Measurements from ENCODE around the gene UTF1. TPM values are rescaled to one million over a fixed set of nuclear protein-coding genes. Genes with fewer than 3 reads are reported as not detected.
"Not testable (repeated sequence)": the region's sequence is repeated elsewhere in the genome, so short reads cannot be mapped to it uniquely, and the experiment has no call there.

UTF1 gene
- total and polyA plus RNA-seq, 11 donors = not detected

- 89 to 95% (median 90%) methylated on average over 5 to 14 of the region's 14 CpGs for WGBS, 4 donors
- peak overlapping the region in 1 of 12 donors; percentile 12 for H3K27ac ChIP-seq
- intact Hi-C loops (cut with DNase I) = loop anchor here in 2 of 10 donors (2.0 to 5.0 kb wide), 2 partner anchors 45 to 46 kb away; partner anchors contain the start of genes TUBGCP2 (in 2 of the 2) and ZNF511 (in 2 of the 2)
- no peak for TF ChIP-seq CTCF (IDR thresholded peaks at IDR 0.05)
- TF ChIP-seq POLR2A (IDR thresholded peaks at IDR 0.05) = no peak
- ATAC-seq (no peak), DNase-seq (no peak)
- H3K9me3 ChIP-seq = no peaks in the 10 kb centered on the region
- peaks cover 0 to under 1% (median 0%) of the 10 kb centered on the region in 9 donors for H3K36me3 ChIP-seq
- H3K27me3 ChIP-seq = no peaks in the 10 kb centered on the region
- peak overlapping the region in 4 of 12 donors; percentile 71 to 79 (median 77) for H3K4me3 ChIP-seq
- H3K4me1 ChIP-seq = peaks cover 5 to 60% (median 31%) of the 10 kb centered on the region in 12 donors
Observed at GRCh38 chr10:133262696-133263095, 32.7 kb downstream of the UTF1 start.

GRCh38 chr10:133263674-133264073 lies 33.7 kb downstream of the UTF1 start:
- DNase-seq (no peak), ATAC-seq (no peak)
- WGBS, 4 donors = 79 to 88% (median 84%) methylated on average over 7 to 10 of the region's 10 CpGs
- TF ChIP-seq POLR2A (IDR thresholded peaks at IDR 0.05) (no peak), CTCF (IDR thresholded peaks at IDR 0.05) (no peak)
- no peaks in the 10 kb centered on the region for H3K9me3 ChIP-seq
- peaks cover 0 to 5% (median 0%) of the 10 kb centered on the region in 9 donors for H3K36me3 ChIP-seq
- H3K27ac ChIP-seq = peak overlapping the region in 1 of 12 donors; percentile 78
- H3K4me3 ChIP-seq = no peak overlapping the region
- intact Hi-C loops (cut with DNase I) = loop anchor here in 2 of 10 donors (2.0 to 5.0 kb wide), 2 partner anchors 44 to 45 kb away; partner anchors contain the start of genes TUBGCP2 (in 2 of the 2) and ZNF511 (in 2 of the 2)
- no peaks in the 10 kb centered on the region for H3K27me3 ChIP-seq
- H3K4me1 ChIP-seq = peaks cover 5 to 51% (median 24%) of the 10 kb centered on the region in 12 donors

DNA sequence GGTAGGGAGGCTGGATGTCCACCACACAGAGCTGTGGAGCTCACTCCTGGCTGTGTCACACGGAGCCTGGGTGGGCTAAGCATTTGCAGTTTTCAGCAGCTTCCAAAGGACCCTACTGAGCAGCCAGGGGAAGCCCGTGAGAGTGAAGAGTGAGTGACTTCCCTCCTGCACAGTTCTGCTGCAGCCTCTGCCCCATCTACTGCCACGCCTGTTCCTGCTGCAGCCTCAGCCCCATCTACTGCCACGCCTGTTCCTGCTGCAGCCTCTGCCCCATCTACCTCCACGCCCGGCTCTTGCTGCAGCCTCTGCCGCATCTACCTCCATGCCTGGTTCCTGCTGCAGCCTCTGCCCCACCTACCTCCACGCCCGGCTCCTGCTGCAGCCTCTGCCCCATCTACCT lies 34.4 kb downstream of the UTF1 start:
- Histone ChIP-seq H3K4me3 (no peak overlapping the region), H3K9me3 (no peaks in the 10 kb centered on the region), H3K27ac (peak overlapping the region in 1 of 12 donors; percentile 78), H3K4me1 (peaks cover 5 to 43% (median 17%) of the 10 kb centered on the region in 12 donors), H3K27me3 (no peaks in the 10 kb centered on the region), H3K36me3 (peaks cover 0 to 13% (median 0%) of the 10 kb centered on the region in 9 donors)
- WGBS, 4 donors = 70 to 86% (median 74%) methylated on average over 9 of the region's 9 CpGs
- ATAC-seq (no peak), DNase-seq (no peak)
- no peak for TF ChIP-seq CTCF (IDR thresholded peaks at IDR 0.05)
- intact Hi-C loops (cut with DNase I) = loop anchor here in 1 of 10 donors (5.0 kb wide), 1 partner anchor 43 kb away; the partner anchor contains the start of genes TUBGCP2 and ZNF511

DNA sequence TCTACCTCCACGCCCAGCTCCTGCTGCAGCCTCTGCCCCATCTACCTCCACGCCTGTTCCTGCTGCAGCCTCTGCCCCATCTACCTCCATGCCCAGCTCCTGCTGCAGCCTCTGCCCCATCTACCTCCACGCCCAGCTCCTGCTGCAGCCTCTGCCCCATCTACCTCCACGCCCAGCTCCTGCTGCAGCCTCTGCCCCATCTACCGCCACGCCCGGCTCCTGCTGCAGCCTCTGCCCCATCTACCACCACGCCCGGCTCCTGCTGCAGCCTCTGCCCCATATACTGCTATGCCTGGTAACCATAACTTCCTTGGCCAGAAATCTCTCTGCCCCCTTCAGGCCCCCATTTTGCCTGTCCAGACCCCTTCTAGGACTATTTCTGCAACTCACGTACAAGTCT lies 35.0 kb downstream of the UTF1 start:
- H3K27ac ChIP-seq; H3K4me3 ChIP-seq; intact Hi-C loops (cut with DNase I); ATAC-seq; H3K27me3 ChIP-seq; DNase-seq; H3K9me3 ChIP-seq: not testable (repeated sequence)
- 74 to 90% (median 82%) methylated on average over 10 of the region's 10 CpGs for WGBS, 4 donors
- Histone ChIP-seq H3K4me1 (peaks cover 5 to 37% (median 16%) of the 10 kb centered on the region in 12 donors), H3K36me3 (peaks cover 0 to 17% (median 0%) of the 10 kb centered on the region in 9 donors)
